Activated naive CD8-positive, alpha-beta T cell treated with anti-CD3 and anti-CD28 coated beads, Interleukin-2, amount 50 U/mL, for 24 hours (primary cell): ENCODE measurements around the gene SCT.

Experiments used
- ATAC-seq: fragments of 150-1000 bp; cut with Tn5 transposase; one replicate; pipeline ENCODE4 v1.10.0; 2021
- DNase-seq: peaks from one replicate; pipeline ENCODE4 v3.0.0; 2021
- H3K27ac Mint-ChIP-seq: one replicate; pipeline ENCODE4 v1.8.0; 2021; ENCODE audit warnings: mild to moderate bottlenecking, mixed read lengths
- H3K27me3 Mint-ChIP-seq: one replicate; pipeline ENCODE4 v1.8.0; 2021; ENCODE audit warnings: mixed read lengths
- H3K36me3 Mint-ChIP-seq: one replicate; pipeline ENCODE4 v1.8.0; 2021; ENCODE audit warnings: low read depth, mixed read lengths
- H3K4me1 Mint-ChIP-seq: one replicate; pipeline ENCODE4 v1.8.0; 2021; ENCODE audit warnings: mixed read lengths
- H3K4me3 Mint-ChIP-seq: one replicate; pipeline ENCODE4 v1.8.0; 2021; ENCODE audit warnings: mild to moderate bottlenecking, moderate library complexity, mixed read lengths
- H3K9me3 Mint-ChIP-seq: one replicate; pipeline ENCODE4 v1.8.0; 2021; ENCODE audit warnings: mixed read lengths

SCT gene

DNA sequence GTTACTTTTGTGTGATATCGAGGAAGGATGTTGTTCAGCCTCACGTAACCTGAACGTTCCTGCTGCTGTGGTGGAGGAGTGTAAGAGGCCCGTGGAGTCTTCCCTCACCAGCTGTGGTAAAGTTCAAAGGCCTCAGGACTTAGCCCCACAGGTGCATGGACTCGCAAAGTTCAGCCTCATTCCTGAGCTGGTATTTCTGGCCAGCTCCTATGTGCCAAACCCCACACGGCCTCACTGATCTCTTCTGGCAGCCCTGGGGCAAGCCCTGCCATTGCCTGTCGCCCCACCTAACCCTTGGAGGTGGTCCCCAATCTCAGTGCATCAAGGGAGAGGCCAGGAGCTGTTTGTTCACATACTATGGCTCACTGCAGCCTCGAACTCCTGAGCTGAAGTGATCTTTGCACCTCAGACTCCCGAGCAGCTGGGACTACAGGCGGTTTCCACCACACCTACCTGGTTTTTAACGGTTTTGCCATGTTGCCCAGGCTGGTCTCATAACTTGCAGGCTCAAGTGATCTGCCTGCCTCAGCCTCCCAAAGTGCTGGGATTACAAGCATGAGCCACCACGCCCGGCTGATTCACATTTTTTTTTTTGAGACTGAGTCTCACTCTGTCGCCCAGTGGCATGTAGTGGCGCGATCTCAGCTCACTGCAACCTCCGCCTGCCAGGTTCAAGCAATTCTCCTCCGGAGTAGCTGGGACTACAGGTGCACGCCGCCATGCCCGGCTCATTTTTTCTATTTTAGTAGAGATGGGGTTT is 48.5 kb downstream of the SCT start:
- DNase-seq (no peak), ATAC-seq (no peak)
- H3K36me3 Mint-ChIP-seq = peaks cover 14% of the 10 kb centered on the region
- H3K4me3 Mint-ChIP-seq = peak overlapping the region; percentile 92
- no peak overlapping the region for H3K27ac Mint-ChIP-seq
- no peaks in the 10 kb centered on the region for H3K9me3 Mint-ChIP-seq
- H3K4me1 Mint-ChIP-seq = peaks cover 46% of the 10 kb centered on the region
- H3K27me3 Mint-ChIP-seq = peaks cover 10% of the 10 kb centered on the region

DNA sequence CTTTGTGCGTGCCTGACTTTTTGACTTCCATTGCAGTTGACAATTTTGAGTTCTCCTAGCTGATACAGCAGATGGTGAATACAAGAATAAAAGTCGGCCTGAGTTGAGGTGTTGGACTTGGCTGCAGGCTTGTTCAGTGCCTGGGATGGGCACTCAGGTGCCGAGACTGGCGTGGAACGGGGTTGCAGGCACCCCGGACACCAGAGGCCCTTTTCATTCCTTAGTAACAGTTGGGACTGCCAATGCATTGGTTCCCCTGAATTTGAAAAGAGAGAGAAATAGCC is 49.4 kb downstream of the SCT start:
- no peak for ATAC-seq
- Mint-ChIP-seq H3K27me3 (peaks cover 10% of the 10 kb centered on the region), H3K27ac (peak overlapping the region; percentile 90), H3K4me3 (peak overlapping the region; percentile 92), H3K4me1 (peaks cover 46% of the 10 kb centered on the region), H3K9me3 (no peaks in the 10 kb centered on the region), H3K36me3 (peaks cover 14% of the 10 kb centered on the region)
- no peak for DNase-seq

DNA sequence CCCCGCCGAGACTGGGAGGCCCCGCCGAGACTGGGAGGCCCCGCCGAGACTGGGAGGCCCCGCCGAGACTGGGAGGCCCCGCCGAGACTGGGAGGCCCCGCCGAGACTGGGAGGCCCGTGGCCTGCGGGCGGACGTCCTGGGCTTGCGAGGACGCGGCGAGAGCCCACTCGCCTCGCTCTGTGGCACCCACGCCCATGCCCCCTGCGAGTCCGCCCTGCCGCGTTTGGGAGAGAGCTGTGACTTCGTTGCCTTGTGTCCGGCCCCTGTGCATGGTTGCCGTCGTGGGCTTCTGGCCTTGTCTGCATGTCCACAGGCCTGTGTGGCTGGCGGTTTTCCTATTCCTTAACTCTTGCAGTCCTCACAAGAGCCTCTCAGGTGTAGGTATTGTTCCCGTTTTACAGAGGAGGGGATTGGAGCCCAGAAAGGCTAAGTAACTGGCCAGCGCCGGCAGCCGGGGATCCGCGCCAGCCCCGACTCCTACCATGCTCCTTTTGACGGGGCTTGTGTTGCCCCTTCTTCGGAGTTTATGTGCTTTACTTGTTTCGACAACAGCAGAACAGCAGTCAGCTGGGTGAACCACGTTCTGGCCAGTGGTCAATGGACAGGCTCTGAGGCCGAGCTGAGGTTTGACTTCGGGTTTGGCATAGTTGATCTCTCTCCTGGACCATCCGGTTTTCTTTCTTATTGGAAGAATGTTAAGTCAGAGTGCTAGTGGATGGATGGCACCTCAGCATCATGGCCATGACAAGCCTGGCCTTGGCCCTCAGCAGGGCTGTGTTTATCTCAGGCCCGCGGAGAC is 50.0 kb downstream of the SCT start:
- no peak for DNase-seq
- no peak for ATAC-seq
- Mint-ChIP-seq H3K9me3 (no peaks in the 10 kb centered on the region), H3K36me3 (peaks cover 14% of the 10 kb centered on the region), H3K27ac (peak overlapping the region; percentile 90), H3K4me1 (peaks cover 46% of the 10 kb centered on the region), H3K4me3 (peak overlapping the region; percentile 92), H3K27me3 (peaks cover 10% of the 10 kb centered on the region)
